Smooth muscle cell (in vitro differentiated cells): Measurements from ENCODE around the gene HYKK. TPM values are rescaled to one million over a fixed set of nuclear protein-coding genes. Genes with fewer than 3 reads are reported as not detected.
A peak's percentile ranks its signal among the peaks of the same experiment; 100 is the strongest.

Experiments
- DNase-seq: peaks from one replicate; lab custom pipeline; 2025; ENCODE audit not compliant: unreplicated experiment; lab: John Stamatoyannopoulos, UW
- H2AFZ ChIP-seq: fragments of 200-600 bp; sonication (generic); 2 replicates; pipeline ENCODE4 v1.6.0; 2016; ENCODE audit warnings: antibody characterized with exemption, low read depth, mild to moderate bottlenecking
- H3F3A ChIP-seq: fragments of 200-600 bp; sonication (generic); 2 replicates; pipeline ENCODE4 v1.6.0; 2017; ENCODE audit warnings: antibody characterized with exemption, low read depth
- H3K27ac ChIP-seq: fragments of 200-600 bp; sonication (generic); 2 replicates; pipeline ENCODE4 v1.5.1; 2016; ENCODE audit warnings: low read depth, mild to moderate bottlenecking
- H3K27me3 ChIP-seq: fragments of 200-600 bp; sonication (generic); 2 replicates; pipeline ENCODE4 v1.6.1; 2016; ENCODE audit warnings: low read depth, mild to moderate bottlenecking
- H3K36me3 ChIP-seq: fragments of 200-600 bp; sonication (generic); 2 replicates; pipeline ENCODE4 v1.5.1; 2016; ENCODE audit warnings: low read depth
- H3K4me1 ChIP-seq: fragments of 200-600 bp; sonication (generic); 2 replicates; pipeline ENCODE4 v1.5.1; 2016; ENCODE audit warnings: low read depth
- H3K4me2 ChIP-seq: fragments of 200-600 bp; sonication (generic); 2 replicates; pipeline ENCODE4 v1.6.0; 2016; ENCODE audit warnings: mild to moderate bottlenecking
- H3K4me3 ChIP-seq: fragments of 200-600 bp; sonication (generic); 2 replicates; pipeline ENCODE4 v1.5.1; 2016; ENCODE audit warnings: mild to moderate bottlenecking
- H3K79me2 ChIP-seq: fragments of 200-600 bp; sonication (generic); 2 replicates; pipeline ENCODE4 v1.6.0; 2016; ENCODE audit warnings: low read depth, mild to moderate bottlenecking
- H3K9ac ChIP-seq: fragments of 200-600 bp; sonication (generic); 2 replicates; pipeline ENCODE4 v1.6.0; 2016; ENCODE audit warnings: low read depth
- H3K9me3 ChIP-seq: fragments of 200-600 bp; sonication (generic); replicated peaks from 2 replicates; pipeline ENCODE4 v1.5.1; 2016; ENCODE audit warnings: low read depth
- H4K20me1 ChIP-seq: fragments of 200-600 bp; sonication (generic); 2 replicates; pipeline ENCODE4 v1.6.0; 2016; ENCODE audit warnings: low read depth
- WGBS: methylation state at CpG from one replicate; pipeline ENCODE4 v1.1.7; 2016; ENCODE audit warnings: low lambda C conversion rate; 5-methylcytosine and 5-hydroxymethylcytosine counted together
- polyA plus RNA-seq: library from polyadenylated mRNA; unstranded; fragments of >200 nt; fragmentation: Nextera tagmentation; extraction: Ambion mirVana; gene quantifications from 2 replicates; pipeline ENCODE4 v1.2.1, GENCODE V29; 2016
- total RNA-seq: library from RNA; depleted of rRNA; stranded (reverse); fragments of >200 nt; gene quantifications from 2 replicates; pipeline ENCODE4 v1.2.3, GENCODE V29; 2014
- TF ChIP-seq, protein P1 (sequence below): fragments of 200-600 bp; sonication (generic); IDR thresholded peaks from 2 replicates; pipeline ENCODE4 v1.5.1; 2017; ENCODE audit warnings: borderline replicate concordance, mild to moderate bottlenecking, antibody characterized with exemption; ENCODE audit not compliant: insufficient read depth, poor library complexity, severe bottlenecking

Gene HYKK
- total and polyA plus RNA-seq, 2 experiments from 2014 or later: 0.54 to 2.4 TPM

DNA sequence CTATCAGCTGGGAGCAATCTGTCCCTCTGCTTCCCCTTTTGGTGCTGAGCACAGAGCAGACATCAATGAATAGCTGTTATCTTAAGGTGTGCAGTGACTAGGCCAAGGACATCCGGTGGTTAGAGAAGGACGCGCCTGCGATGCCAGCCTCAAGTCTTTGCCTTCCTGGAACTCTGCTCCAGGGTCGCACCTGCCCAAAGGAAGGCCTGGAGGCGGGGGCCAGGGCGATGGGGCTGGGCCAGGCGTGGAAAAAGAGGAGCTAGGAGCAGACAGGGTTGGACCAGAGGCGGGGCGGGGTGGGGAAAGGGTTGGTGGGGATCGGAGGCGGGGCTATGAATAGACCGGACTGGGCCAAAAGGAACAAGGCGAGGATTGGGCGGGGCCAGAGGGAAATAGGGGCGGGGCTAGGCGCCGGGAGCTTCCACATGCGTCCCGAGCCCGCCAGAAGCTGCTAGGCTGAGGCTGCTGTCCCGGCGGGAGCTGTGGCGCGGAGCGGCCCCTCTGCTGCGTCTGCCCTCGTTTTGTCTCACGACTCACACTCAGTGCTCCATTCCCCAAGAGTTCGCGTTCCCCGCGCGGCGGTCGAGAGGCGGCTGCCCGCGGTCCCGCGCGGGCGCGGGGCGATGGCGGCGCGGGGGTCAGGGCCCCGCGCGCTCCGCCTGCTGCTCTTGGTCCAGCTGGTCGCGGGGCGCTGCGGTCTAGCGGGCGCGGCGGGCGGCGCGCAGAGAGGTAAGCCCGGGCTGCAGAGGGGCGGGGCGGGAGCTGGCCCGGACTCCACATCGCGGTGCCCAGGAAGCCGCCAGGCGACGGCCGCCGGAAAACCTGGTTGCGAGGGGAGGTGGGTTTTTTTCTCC lies 57.9 kb downstream of the HYKK start, which contains the start of gene CHRNA5:
CHRNA5 (plus strand) TSS at position 424 of the 854 bp plus-strand sequence; CDS start at position 624, 200 bp downstream.
- Histone ChIP-seq H3K27ac (no peak within 1 kb of the TSS), H3F3A (no peaks in the 10 kb centered on the region), H3K4me2 (peak within 1 kb of the TSS; percentile 86), H3K79me2 (no peaks in the 10 kb centered on the region), H3K27me3 (peaks cover 10% of the 10 kb centered on the region), H3K4me1 (no peaks in the 10 kb centered on the region), H4K20me1 (no peaks in the 10 kb centered on the region), H3K4me3 (peak within 1 kb of the TSS; percentile 56), H2AFZ (peak within 1 kb of the TSS; percentile 92), H3K36me3 (no peaks in the 10 kb centered on the region), H3K9me3 (no peaks in the 10 kb centered on the region), H3K9ac (no peak within 1 kb of the TSS)
- TF ChIP-seq, protein P1, sequence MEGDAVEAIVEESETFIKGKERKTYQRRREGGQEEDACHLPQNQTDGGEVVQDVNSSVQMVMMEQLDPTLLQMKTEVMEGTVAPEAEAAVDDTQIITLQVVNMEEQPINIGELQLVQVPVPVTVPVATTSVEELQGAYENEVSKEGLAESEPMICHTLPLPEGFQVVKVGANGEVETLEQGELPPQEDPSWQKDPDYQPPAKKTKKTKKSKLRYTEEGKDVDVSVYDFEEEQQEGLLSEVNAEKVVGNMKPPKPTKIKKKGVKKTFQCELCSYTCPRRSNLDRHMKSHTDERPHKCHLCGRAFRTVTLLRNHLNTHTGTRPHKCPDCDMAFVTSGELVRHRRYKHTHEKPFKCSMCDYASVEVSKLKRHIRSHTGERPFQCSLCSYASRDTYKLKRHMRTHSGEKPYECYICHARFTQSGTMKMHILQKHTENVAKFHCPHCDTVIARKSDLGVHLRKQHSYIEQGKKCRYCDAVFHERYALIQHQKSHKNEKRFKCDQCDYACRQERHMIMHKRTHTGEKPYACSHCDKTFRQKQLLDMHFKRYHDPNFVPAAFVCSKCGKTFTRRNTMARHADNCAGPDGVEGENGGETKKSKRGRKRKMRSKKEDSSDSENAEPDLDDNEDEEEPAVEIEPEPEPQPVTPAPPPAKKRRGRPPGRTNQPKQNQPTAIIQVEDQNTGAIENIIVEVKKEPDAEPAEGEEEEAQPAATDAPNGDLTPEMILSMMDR: no peak
- DNase-seq: peak; percentile 73
- 2% methylated on average over 36 of the region's 75 CpGs for WGBS

DNA sequence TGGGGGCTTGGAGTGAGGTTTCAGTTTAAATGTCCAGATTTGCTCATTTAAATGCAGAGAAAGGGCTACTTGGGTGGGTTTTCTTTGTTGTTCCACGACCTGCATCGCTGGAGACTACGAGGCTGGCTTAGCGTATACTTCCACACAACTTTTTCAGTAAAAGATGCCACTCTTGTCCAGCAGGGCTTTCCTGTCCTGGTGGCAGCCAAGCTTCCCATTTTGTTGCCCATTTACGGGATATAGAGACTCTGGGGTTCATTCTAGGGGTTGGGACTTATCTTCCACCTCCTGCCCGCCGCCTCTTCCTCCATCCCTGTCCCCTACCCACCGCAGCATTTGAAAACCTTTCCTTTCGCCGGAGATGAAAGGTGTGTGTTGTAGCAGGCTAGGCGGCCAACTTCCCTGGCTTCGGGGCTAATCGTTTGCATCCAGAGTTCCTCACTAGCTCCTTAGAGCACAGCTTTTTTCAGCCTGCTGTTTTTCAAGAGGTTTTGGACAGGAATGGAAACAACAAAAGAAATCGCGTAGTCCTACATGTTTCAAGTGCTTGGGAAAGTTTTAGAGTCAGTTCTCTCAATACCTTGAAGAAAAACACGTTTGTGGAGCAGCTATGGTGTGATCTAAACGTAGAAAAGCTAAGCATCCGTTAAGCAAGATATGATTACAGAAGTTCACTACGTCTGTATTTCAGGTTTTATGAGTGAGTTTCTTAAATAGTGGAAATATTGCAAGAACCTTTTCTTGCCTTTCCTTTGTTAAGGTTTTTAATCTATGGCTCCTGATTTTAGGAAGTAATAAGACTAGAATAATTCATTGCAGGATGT lies 58.8 kb downstream of the HYKK start:
- no peak overlapping the region for H3K9ac ChIP-seq
- no peak for DNase-seq
- H4K20me1 ChIP-seq: no peaks in the 10 kb centered on the region
- peak overlapping the region; percentile 92 for H2AFZ ChIP-seq
- H3K27ac ChIP-seq: no peak overlapping the region
- no peaks in the 10 kb centered on the region for H3K79me2 ChIP-seq
- H3F3A ChIP-seq: no peaks in the 10 kb centered on the region
- peak overlapping the region; percentile 56 for H3K4me3 ChIP-seq
- H3K4me2 ChIP-seq: peak overlapping the region; percentile 86
- 4% methylated on average over 19 of the region's 19 CpGs for WGBS
- TF ChIP-seq, protein P1: no peak
- H3K9me3 ChIP-seq: no peaks in the 10 kb centered on the region
- H3K4me1 ChIP-seq: no peaks in the 10 kb centered on the region
- H3K27me3 ChIP-seq: peaks cover 10% of the 10 kb centered on the region
- no peaks in the 10 kb centered on the region for H3K36me3 ChIP-seq

DNA sequence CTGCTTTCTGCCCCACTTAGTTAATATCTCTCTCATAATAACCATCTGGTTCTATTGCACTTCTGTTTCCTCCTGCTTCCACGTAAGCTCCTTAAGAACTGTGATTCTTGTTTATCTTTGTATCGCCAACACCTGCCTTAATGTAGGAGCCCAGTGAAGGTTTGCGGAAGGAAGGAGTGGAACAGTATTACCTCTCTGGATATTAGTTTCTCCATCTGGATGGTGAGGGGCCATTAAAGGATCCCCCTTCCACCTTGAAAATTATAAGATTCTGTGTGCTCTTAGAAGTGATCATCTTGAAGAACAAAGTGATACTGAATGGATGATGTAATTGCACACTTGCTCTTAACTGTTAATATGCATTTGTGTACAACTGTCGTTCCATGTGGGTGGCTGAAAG lies 60.2 kb downstream of the HYKK start:
- no peak overlapping the region for H2AFZ ChIP-seq
- H3K27ac ChIP-seq: no peak overlapping the region
- no peaks in the 10 kb centered on the region for H3K79me2 ChIP-seq
- no peaks in the 10 kb centered on the region for H3K4me1 ChIP-seq
- no peaks in the 10 kb centered on the region for H4K20me1 ChIP-seq
- no peaks in the 10 kb centered on the region for H3F3A ChIP-seq
- WGBS: 98% methylated on average over 4 of the region's 4 CpGs
- no peaks in the 10 kb centered on the region for H3K9me3 ChIP-seq
- TF ChIP-seq, protein P1: no peak
- H3K4me2 ChIP-seq: no peak overlapping the region
- no peaks in the 10 kb centered on the region for H3K36me3 ChIP-seq
- no peak overlapping the region for H3K9ac ChIP-seq
- DNase-seq: no peak
- peaks cover 10% of the 10 kb centered on the region for H3K27me3 ChIP-seq
- no peak overlapping the region for H3K4me3 ChIP-seq
